GM12872 (cell line): ENCODE measurements around the gene TRAF3IP3.

Experiments used
- CTCF ChIP-seq: IDR thresholded peaks from 3 replicates; pipeline ENCODE4 v1.5.1; 2011; ENCODE audit warnings: low read depth, mild to moderate bottlenecking, low read length, moderate library complexity; ENCODE audit not compliant: insufficient read depth

The TRAF3IP3 gene

GRCh38 chr1:209727785-209728184, 28.1 kb upstream of the TRAF3IP3 start:
- no peak for TF ChIP-seq CTCF

- no peak for TF ChIP-seq CTCF
Observed at GRCh38 chr1:209728466-209728865, 27.4 kb upstream of the TRAF3IP3 start.

GRCh38 chr1:209729436-209729835, 26.4 kb upstream of the TRAF3IP3 start:
- TF ChIP-seq CTCF, result no peak

GRCh38 chr1:209732725-209733124, 23.1 kb upstream of the TRAF3IP3 start:
- no peak for TF ChIP-seq CTCF

GRCh38 chr1:209733409-209734192, 22.3 kb upstream of the TRAF3IP3 start:
- TF ChIP-seq CTCF, result no peak

- TF ChIP-seq CTCF, result no peak
Observed at GRCh38 chr1:209736490-209737117, 19.2 kb upstream of the TRAF3IP3 start.

- TF ChIP-seq CTCF, result no peak
Observed at GRCh38 chr1:209737118-209737505, 18.7 kb upstream of the TRAF3IP3 start.
